GM06990 (cell line): ENCODE measurements around the gene CBX3.

Source experiments
- DNase-seq: peaks from one replicate; pipeline ENCODE4 v3.0.0-alpha.2; 2011; ENCODE audit not compliant: insufficient read length; ENCODE audit errors: extremely low read depth
- H3K27me3 ChIP-seq: replicated peaks from 2 replicates; pipeline ENCODE4 v1.6.0; 2011; ENCODE audit warnings: low read length; ENCODE audit not compliant: control insufficient read depth, insufficient read depth
- H3K36me3 ChIP-seq: 2 replicates; pipeline ENCODE4 v1.5.1; 2011; ENCODE audit warnings: low read length; ENCODE audit not compliant: control insufficient read depth, insufficient read depth
- H3K4me3 ChIP-seq: replicated peaks from 2 replicates; pipeline ENCODE4 v1.5.1; 2011; ENCODE audit warnings: low read depth, mild to moderate bottlenecking, control low read depth, low read length
- CTCF ChIP-seq: IDR thresholded peaks from 2 replicates; pipeline ENCODE4 v1.5.1; 2011; ENCODE audit warnings: low read length, control low read depth, mild to moderate bottlenecking, inconsistent platforms; ENCODE audit not compliant: insufficient read depth, poor library complexity, severe bottlenecking

Gene CBX3

GRCh38 chr7:26208040-26208439 lies 6.5 kb downstream of the CBX3 start:
- no peak for TF ChIP-seq CTCF
- no peaks in the 10 kb centered on the region for H3K27me3 ChIP-seq
- no peak overlapping the region for H3K4me3 ChIP-seq
- peaks cover 10% of the 10 kb centered on the region for H3K36me3 ChIP-seq
- no peak for DNase-seq

GRCh38 chr7:26212921-26213718 lies 11.6 kb downstream of the CBX3 start:
- DNase-seq, result no peak
- Histone ChIP-seq H3K4me3 (no peak overlapping the region), H3K36me3 (peaks cover 6% of the 10 kb centered on the region), H3K27me3 (no peaks in the 10 kb centered on the region)
- no peak for TF ChIP-seq CTCF

GRCh38 chr7:26213807-26214515 lies 12.4 kb downstream of the CBX3 start:
- TF ChIP-seq CTCF, result no peak
- peaks cover 6% of the 10 kb centered on the region for H3K36me3 ChIP-seq
- H3K4me3 ChIP-seq, result no peak overlapping the region
- no peak for DNase-seq
- H3K27me3 ChIP-seq, result no peaks in the 10 kb centered on the region

GRCh38 chr7:26216049-26216448 lies 14.5 kb downstream of the CBX3 start:
- no peak for DNase-seq
- no peak for TF ChIP-seq CTCF
- Histone ChIP-seq H3K27me3 (no peaks in the 10 kb centered on the region), H3K36me3 (peaks cover 1% of the 10 kb centered on the region), H3K4me3 (no peak overlapping the region)

- no peak for DNase-seq
- Histone ChIP-seq H3K27me3 (no peaks in the 10 kb centered on the region), H3K36me3 (no peaks in the 10 kb centered on the region), H3K4me3 (no peak overlapping the region)
- TF ChIP-seq CTCF, result no peak
Observed at GRCh38 chr7:26224359-26224758, 22.8 kb downstream of the CBX3 start.

GRCh38 chr7:26227987-26228386 lies 26.4 kb downstream of the CBX3 start:
- no peak for TF ChIP-seq CTCF
- H3K4me3 ChIP-seq, result no peak overlapping the region
- no peak for DNase-seq
- H3K27me3 ChIP-seq, result no peaks in the 10 kb centered on the region
- no peaks in the 10 kb centered on the region for H3K36me3 ChIP-seq
